B cell (primary cell): ENCODE measurements around the gene LYRM1.

ENCODE experiments used
- EZH2 ChIP-seq: IDR thresholded peaks from 2 replicates; pipeline ENCODE4 v1.6.1; 2012; ENCODE audit warnings: borderline replicate concordance, low read depth, mild to moderate bottlenecking, moderate library complexity, low read length; ENCODE audit not compliant: insufficient read depth, poor library complexity, severe bottlenecking
- TF ChIP-seq, protein P1 (sequence below): fragments of 200-600 bp; IDR thresholded peaks from one replicate; pipeline ENCODE4 v1.8.0; 2022; ENCODE audit warnings: antibody characterized with exemption, mild to moderate bottlenecking

DNA sequence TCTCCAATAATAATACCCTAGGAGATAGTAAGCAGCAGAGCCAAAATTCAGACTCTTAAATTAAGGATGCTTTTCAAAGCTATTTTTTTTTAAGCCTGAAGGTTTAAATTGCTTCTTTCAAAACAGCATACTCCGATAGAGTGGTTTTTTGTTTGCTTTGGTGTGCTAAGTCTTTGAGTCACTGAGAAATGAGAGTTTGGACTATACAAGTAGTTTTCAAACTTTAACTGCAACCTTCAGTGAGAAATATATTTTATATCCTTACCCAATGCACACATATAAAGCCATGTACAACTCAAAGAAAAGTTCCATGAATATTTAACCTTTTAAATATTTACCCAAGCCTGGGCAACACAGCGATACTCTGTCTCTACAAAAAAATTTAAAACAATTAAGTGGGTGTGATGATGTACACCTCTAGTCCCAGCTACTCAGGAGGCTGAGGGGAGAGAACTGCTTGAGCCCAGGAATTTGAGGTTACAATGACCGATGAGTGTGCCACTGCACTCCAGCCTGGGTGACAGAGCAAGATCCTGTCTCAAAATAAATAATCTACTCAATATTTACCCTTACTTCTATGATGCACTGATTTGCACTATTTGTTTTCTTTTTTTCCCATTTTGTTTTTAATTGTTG lies 19.6 kb upstream of the LYRM1 start:
- TF ChIP-seq, protein P1, sequence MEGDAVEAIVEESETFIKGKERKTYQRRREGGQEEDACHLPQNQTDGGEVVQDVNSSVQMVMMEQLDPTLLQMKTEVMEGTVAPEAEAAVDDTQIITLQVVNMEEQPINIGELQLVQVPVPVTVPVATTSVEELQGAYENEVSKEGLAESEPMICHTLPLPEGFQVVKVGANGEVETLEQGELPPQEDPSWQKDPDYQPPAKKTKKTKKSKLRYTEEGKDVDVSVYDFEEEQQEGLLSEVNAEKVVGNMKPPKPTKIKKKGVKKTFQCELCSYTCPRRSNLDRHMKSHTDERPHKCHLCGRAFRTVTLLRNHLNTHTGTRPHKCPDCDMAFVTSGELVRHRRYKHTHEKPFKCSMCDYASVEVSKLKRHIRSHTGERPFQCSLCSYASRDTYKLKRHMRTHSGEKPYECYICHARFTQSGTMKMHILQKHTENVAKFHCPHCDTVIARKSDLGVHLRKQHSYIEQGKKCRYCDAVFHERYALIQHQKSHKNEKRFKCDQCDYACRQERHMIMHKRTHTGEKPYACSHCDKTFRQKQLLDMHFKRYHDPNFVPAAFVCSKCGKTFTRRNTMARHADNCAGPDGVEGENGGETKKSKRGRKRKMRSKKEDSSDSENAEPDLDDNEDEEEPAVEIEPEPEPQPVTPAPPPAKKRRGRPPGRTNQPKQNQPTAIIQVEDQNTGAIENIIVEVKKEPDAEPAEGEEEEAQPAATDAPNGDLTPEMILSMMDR, result no peak
- no peak for TF ChIP-seq EZH2
